Fibroblast of peridontal ligament (primary cell): ENCODE results near the gene LPIN1.
A peak's percentile ranks its signal among the peaks of the same experiment; 100 is the strongest.

Experiments used
- DNase-seq: peaks from one replicate; pipeline ENCODE4 v3.0.0-alpha.2; 2010; ENCODE audit errors: extremely low read depth

Gene LPIN1

DNA sequence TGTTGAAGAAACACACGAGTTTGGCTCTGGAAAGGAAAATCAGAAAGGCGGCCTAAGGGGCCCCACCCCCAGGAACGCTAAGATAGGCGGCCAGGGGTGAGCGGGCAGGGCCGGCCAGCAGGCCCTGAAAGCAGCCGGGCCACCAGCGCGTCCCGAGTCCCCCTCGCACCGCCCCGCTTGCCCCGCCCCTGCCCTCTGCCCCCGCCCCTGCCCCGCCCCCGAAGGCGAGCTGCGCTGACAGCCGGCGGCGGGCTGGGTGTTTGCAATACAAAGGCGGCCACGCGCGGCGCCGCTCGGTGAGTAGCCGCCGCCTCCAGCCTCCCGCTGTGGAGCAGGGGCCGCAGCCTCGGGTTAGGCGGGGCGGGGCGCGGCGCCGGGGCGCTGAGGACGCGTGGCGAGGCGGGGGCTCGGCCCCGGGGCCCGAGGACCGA lies at the start of gene LPIN1:
Gene LPIN1, plus strand, starts transcription at position 257 of the 431 bp plus-strand sequence. CDS start 18,910 bp downstream, outside the sequence.
- DNase-seq = peak; percentile 71

- no peak for DNase-seq
Observed at GRCh38 chr2:11696736-11697102, 49.7 kb upstream of the LPIN1 start.

DNA sequence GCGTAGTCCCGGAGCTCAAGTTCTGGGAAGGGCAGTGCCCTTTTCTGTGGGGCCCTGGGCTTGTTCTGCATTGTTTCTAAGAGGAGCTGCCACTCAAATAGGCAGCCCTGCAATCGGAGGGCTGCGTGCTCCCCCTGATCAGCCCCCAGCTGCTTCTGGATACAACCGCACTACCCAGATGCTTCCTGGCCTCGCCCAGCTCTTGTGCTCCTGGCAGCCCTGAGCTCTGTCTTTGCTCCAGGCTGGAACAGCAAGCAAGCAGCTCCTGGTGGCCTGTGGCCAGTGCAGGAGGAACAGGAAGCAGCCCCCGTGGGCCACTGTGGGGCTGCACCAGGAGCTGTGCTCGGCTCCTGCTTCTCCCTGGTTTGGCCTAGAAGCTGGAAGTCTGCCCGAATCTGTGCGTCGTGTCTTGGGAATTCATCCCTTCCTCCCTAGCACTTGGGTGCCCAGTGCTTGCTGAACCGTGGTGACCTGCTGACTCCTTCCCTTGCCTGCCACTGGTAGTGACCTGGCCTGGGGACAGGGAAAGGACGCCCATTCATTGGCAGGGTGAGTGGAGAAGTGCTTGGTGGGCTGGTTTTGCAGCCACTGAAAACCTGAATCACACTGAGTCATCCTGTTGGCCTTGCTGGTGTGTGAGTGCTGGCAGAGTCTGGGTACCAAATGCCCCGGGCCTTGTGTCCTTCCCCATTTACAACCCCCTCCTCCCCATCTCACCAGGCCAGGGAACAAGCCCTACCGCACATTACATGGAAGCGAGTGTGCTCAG lies 49.1 kb upstream of the LPIN1 start:
- peak; percentile 46 for DNase-seq

GRCh38 chr2:11698009-11698922 lies 48.2 kb upstream of the LPIN1 start:
- no peak for DNase-seq

DNA sequence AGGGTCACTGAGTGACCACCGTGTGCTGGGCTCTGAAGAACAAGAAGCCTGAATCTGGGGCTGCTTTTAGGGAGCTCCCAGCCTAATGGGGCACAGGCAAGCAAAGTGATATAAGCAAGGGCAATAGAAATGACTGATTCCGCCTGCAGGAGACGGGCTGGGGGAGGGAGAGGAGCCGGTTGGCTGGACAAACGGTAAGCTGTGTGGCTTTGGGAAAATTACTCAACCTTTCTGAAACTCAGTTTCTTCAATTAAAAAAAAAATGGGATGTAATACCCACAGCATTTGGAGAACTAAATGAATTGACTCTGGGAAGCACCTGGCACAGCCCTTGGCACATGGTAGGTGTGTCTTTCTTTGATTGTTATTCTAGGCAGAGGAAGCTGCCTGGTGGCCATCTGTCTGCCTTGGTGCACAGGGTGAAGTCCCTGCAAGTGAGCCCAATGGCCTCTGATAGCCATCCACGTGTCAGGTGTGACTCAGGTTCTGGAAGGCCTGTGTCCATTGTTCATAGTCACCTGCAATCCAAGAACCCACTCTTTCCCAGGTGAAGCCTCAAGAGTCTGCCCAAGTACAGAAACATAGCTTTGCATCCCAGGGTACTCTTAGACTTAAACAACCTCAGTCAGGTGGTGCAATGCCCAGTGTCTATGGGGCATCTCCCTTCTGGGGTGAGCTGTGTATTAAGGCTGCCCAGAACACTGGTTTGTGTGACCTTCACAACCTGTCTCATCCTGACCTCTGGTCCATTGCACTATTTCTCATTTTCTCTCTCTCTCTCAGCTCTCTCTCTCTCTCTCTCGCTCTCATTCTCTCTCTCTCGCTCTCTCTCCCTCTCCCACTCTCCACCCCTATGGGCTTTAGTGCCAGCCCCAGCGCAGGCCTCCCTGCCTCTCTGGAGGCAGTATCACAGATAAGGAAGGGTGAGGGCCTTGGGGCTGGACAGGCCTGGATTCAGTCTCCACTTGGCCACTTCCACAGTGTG lies 46.5 kb upstream of the LPIN1 start:
- DNase-seq = no peak

DNA sequence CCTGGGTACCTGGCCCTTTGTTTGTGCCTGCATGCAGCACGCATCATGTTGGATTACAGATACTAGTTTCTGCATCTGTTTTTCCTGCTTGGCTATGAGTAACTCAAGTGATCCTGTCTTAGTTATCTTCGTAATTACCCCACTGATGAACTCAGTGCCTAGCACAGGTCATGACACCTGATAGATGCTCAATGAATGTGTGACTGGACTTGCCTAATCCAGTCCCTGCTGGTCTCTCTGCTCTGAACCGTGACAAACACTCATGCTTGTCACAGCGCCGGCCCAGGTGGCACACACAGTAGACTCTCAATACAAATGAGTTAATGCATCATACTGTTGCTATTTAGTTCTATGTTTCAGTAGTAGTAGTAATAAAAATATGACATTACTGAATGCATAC lies 45.2 kb upstream of the LPIN1 start:
- no peak for DNase-seq

DNA sequence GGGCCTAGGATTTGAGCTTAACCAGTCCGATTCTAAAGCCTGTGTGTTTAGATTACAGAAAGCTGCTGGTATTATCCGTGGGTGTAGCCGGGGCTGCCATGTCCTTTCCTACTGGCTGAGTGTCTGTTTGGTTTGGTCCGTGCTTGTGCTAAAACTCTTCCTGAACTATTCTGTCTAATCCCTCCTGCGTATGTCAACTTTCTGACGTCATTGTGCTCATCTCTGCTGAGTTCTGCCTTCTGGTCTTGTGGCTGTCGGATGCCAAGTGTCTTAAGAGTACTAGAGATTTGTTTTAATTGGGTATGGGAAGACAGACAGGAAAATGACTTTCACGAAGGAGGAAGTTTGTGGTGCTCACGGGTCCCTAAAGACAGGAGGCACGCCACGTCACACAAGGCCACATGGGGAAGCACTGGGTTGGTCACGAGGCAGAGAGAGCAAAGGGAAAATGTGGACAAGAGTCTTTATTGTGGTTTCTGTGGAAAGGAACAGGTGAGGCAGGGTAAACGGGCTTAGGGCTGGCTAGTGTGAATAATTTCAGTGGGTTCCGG lies 44.6 kb upstream of the LPIN1 start:
- DNase-seq = no peak

- DNase-seq = no peak
Observed at GRCh38 chr2:11702946-11703345, 43.5 kb upstream of the LPIN1 start.

DNA sequence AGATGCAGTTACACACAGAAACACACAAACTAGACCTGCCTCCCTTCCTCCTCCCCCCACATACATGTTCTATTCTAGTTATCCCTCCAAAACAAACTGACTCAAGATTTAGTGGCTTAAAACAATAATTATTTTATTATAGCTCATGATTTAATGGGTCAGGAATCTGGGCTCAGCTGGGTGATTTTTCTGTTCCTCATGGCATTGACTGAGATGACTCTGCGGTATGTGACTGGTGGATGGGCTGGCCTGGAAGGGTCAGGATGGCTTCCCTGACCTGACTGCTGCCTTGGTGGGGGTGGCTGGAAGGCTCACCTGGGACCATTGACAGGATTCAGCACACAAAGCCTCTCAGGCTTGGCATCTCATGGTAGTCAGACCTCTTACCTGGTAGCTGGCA lies 42.7 kb upstream of the LPIN1 start:
- peak; percentile 49 for DNase-seq

- no peak for DNase-seq
Observed at GRCh38 chr2:11705063-11705462, 41.4 kb upstream of the LPIN1 start.

- no peak for DNase-seq
Observed at GRCh38 chr2:11705711-11706110, 40.7 kb upstream of the LPIN1 start.

- DNase-seq = peak; percentile 25
Observed at GRCh38 chr2:11708106-11708505, 38.3 kb upstream of the LPIN1 start.

DNA sequence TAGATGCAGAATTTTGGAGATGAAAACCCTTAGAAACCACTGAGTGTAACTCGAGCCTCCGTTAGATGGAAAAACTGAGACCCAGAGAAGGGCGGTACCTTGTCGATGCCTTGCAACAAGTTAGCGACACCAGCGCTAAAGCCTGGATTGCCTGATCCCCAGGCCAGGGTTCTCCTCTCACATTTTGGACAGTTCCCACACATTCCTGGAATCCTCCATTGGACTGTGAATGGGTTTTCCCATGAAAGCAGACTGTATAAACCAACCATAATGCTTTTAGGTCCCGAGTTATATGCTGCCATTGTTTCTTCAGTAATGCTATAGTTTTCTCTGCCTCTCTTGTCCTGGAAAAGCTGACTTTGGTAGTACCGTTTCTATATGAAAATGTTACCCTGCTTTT lies 37.1 kb upstream of the LPIN1 start:
- DNase-seq = no peak

DNA sequence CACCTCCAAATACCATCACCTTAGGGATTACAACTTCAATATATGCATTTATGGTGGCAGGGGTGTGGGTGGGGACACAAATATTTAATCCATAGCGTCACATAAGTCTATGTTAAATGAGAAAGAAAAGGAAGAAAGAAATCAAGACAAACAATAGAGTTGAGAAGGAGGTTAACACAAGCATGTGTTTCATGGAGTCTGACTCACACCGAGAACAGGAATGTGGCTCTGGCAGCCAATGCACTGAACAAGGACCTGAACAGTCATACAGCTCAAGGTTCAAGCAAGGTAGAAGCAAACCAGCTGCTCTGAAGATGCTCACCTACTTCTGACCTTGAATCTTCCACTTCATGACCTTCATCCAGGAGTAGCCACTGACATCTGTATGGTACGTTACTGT lies 36.2 kb upstream of the LPIN1 start:
- peak; percentile 76 for DNase-seq

DNA sequence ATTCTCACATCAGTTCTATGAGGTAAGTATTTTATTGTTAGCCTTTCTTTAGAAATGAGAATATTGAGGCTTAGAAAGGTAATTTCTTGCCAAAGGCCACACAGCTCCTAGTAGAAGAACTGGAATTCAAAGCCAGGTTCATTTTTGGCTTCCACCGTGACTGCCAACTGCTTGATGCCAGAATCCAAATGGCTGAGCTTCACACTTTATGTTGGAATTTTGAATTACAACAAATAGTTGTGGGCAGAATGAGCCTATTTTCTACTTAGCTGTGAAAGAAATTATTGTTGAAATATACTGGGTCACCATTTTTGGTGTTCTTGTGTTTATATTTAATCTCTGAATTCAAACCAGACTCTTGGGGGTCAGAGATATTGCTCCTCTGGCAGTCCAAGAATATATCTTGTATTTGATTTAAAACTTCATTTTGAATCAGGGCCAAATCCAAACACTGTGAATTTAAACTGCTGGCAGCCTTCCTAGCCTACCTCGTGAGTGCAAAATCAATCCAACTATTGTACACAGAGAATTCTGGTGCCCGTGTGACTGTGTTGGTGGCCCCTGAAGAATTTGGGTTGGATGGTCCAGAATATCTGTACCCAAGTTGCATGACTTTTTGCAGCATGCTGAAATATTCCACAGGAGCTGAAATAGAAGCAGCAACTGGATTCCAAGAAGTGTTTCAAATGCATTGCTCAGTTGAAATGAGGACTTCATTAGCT lies 35.6 kb upstream of the LPIN1 start:
- DNase-seq = peak; percentile 65

- DNase-seq = no peak
Observed at GRCh38 chr2:11711354-11711716, 35.1 kb upstream of the LPIN1 start.

DNA sequence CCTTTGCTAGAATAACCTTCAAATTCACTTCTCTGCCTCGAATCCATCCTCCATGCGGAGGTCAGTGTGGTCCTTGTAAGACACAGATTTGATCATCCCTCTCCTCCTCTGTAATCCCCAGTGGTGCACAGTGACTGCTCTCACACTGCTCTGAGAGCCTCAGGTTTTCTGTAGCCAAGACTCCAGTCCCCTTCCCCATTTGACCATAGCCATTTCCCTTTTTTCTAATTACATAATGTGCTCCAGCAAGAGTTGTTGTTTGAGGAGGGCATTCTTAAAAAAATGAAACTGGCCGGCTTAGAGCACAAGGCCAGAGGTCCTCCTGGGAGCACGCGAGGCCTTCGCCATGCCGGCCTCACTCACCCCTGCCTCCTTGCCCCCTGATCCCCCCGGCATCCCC lies 34.7 kb upstream of the LPIN1 start:
- DNase-seq = no peak

DNA sequence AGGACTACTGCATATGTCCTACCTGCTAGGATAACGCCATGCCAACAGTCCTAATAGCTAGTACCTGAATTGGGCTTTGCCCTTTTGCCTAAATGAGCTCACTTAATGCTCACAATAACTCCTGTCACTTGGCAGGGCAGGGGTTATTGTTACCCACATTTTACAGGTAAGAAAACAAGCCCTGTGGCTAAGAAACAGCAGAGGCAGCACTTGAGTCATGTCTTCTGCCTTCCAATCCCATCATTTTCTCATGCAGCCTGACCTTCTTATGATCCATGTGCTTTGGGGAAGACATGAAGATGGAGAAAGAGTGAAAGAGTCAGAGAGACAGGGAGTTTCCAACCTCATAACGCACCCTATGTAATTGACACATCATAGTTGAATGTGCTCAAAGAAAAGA lies 33.6 kb upstream of the LPIN1 start:
- DNase-seq = no peak

DNA sequence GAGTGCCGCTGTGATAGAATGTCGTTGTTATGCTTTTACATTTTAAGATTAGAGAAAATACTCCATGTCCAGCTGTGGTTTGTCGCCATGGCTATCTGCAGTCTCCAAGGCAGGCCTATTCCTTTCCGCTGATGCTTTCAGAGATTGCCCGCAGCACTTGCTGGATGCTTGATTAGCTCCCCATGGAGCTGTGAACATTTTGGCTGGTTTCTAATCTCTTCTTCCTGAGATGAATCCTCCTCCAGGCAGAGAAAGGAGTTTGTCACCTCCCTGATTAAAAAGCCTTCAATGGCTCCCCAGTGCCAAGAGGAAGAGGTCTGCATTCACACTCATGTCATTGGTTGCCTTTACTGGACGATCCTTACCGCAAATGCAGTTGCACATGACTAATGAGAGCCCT lies 32.6 kb upstream of the LPIN1 start:
- no peak for DNase-seq

DNA sequence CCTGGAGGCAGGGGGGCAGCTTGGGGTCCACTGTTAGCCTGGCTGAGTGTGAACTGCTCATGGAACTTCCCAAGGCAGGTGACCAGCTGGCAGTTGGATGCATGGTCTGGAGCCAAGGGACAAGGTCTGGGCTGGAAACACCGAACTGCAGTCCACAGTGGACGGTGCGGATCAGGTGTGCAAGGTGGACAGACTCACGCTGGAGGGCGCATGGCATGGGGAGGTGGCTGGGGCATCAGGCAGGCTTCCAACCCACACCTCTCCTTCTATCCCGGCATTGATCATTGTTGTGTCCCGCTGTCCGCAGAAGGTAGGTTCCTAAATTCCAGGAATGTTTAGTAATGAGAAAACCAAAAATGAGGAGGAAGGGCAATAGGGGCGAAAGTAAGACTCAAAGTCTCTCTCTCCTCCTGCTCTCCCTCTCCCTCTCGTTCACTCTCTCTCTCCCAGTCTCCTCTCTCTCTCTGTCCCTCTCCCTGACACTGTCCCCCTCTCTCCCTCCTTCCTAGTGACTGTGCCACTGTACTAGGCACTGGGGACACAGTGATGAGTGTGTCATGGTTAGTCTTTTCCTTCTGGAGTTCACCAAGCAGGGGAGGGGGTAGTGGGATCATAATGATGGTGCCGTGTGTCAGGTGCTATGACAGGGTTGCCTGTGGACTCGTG lies 30.3 kb upstream of the LPIN1 start:
- no peak for DNase-seq
